Measurements from ENCODE around the gene EID3. TPM values are rescaled to one million over a fixed set of nuclear protein-coding genes. Genes with fewer than 3 reads are reported as not detected.

Gene EID3
- polyA plus RNA-seq, 4 donors: 3.3 to 4.6 (median 4.1) TPM

- DNase-seq (ENCODE audit: low read depth in 4 of 4, low spot score in 3 of 4): no peak
Observed at GRCh38 chr12:104333692-104334255, 30.2 kb downstream of the EID3 start.

DNA sequence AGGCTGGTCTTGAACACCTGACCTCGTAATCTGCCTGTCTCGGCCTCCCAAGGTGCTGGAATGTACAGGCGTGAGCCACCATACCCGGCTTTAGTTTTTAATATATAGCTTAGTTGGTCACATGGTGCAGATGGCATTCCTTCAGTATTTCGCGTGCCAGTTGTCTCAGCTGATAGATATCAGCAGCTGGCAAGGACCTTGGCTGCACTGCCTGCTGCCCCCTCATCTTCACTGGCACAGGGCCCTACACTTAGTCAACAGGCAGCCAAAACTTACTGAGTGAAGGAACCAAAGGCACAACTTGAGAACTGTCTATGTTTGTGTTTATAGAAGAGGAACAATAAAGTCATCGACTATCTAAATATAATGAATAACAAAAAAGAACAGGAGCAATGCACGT, 31.0 kb downstream of the EID3 start:
- DNase-seq (ENCODE audit: low read depth in 4 of 4, low spot score in 3 of 4): no peak

DNA sequence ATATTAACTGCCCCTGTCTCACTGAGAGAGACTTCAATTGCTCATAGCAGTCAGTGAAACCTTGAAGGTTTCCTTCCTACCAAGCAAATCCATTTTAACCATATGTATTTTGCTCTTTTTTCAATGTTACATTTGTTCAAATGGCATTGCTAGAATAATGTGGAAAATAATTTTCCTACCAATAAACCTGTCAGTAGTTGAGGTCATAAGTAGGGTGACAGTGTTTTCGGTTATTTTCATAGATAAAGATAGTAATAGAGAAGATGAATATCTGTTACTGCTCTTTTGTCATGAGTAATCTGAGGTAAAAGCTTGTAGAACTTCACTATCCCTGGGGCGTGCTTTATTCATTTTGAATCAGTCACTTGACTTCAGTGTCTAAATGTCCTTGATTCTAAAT, 32.6 kb downstream of the EID3 start:
- DNase-seq (ENCODE audit: low read depth in 4 of 4, low spot score in 3 of 4): no peak

DNA sequence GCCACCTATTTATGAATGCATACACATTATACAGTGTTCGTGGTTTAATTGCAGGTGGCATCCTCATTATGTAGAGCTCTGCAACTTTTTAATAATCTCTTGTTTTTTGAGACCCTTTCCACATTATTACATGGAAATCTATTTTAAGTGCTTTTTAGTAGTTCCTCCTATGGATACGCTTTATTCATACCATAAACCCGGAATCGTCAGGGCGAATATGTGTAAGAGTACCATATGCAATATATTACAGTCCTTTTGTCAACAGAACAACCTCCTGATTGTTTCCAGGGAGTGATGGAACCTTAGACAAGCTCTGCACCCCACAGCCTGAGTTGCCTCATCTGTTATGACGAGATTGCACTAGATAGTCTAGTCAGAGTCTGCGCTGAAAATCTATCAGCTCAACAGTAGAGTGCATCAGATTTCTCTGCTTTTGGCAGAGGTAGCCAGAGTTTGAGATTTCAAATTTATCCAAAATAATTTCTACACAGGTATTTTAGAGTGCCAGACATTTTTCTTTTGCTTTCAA, 33.6 kb downstream of the EID3 start:
- DNase-seq (ENCODE audit: low read depth in 4 of 4, low spot score in 3 of 4): no peak

DNA sequence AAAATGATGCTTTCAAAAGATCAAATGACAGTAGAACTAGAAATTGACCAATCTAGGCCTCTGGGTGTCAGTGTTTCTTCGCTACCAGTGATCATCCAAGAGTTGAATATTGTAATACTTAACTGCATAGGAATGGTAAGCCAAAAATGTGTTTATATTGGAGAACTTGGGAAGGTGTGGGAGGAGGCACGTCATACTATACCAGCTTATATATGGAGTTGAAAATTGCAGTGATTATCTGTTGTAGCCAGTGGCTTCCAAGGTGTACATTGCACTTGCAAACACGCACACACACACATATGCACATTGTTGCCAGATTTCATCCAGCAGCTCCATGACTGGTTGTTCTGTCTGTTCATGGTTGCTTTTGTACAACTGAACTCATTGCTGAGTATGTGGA, 36.1 kb downstream of the EID3 start:
- DNase-seq (ENCODE audit: low read depth in 4 of 4, low spot score in 3 of 4): no peak

GRCh38 chr12:104340177-104340576, 36.6 kb downstream of the EID3 start:
- no peak for DNase-seq (ENCODE audit: low read depth in 4 of 4, low spot score in 3 of 4)

- no peak for DNase-seq (ENCODE audit: low read depth in 4 of 4, low spot score in 3 of 4)
Observed at GRCh38 chr12:104340925-104341611, 37.5 kb downstream of the EID3 start.

DNA sequence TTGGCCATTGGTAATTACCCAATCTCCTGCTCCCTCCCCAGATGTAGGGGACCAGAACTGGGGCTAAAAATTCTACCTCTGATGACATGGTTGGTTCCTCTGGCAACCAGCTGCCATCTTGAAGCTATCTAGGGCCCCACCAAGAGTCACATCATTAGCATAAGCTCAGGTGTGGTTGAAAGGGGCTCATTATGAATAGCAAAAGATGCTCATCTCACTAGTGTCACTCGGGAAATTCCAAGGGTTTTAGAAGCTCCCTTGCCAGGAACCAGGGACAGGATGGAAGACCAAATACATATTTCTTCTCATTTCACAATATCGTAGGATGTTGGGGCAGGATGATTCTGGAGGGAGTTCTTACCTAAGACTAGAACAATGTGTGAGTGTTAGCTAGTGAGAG, 38.6 kb downstream of the EID3 start:
- DNase-seq (ENCODE audit: low read depth in 4 of 4, low spot score in 3 of 4): no peak

DNA sequence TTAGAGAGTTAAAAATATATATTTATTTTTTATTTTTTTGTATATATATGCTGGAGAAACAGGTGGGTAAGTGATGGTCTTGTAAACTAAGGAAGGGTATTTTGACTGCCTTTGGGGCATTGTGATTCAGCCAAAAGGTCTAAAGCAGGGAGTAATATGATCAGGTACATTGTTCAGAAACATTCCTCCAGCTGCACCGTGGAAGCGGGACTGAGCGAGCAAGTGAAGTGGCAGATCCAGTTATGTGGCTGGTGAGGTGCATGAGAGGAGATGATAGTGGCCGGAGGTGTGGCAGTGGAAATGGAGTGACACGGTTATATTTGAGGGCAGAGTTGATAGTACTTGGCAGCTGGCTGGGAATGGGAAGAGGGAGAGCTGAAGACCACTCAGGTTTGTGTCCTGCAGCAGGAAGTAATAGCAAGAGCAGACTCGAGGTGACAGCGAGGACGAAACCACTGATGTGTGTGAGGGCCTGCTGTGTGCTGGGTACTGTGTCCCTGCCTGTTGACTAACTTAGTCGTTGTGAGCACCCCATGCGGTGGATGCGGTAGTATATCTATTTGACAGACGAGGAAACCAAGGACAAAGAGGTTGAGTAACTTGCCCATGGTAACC, 39.2 kb downstream of the EID3 start:
- DNase-seq (ENCODE audit: low read depth in 4 of 4, low spot score in 3 of 4): no peak

DNA sequence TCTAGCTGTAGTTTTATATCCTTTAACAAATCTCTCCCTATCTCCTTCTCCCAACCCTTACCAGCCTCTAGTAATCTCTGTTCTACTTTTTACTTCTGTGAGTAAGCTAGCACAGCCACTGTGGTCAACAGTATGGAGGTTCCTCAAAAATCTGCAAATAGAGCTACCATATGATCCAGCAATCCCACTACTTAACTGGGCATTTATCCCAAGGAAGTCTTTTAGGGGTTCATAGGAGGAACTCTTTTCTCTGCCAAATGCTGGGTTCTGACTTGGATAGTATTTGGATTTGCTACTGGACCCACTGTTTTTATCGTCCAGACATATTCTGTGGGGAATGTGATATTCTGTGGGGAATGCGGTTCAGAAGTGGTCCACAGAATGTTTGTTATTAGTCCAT, 41.1 kb downstream of the EID3 start:
- no peak for DNase-seq (ENCODE audit: low read depth in 4 of 4, low spot score in 3 of 4)

GRCh38 chr12:104345234-104346066, 41.9 kb downstream of the EID3 start:
- no peak for DNase-seq (ENCODE audit: low read depth in 4 of 4, low spot score in 3 of 4)

DNA sequence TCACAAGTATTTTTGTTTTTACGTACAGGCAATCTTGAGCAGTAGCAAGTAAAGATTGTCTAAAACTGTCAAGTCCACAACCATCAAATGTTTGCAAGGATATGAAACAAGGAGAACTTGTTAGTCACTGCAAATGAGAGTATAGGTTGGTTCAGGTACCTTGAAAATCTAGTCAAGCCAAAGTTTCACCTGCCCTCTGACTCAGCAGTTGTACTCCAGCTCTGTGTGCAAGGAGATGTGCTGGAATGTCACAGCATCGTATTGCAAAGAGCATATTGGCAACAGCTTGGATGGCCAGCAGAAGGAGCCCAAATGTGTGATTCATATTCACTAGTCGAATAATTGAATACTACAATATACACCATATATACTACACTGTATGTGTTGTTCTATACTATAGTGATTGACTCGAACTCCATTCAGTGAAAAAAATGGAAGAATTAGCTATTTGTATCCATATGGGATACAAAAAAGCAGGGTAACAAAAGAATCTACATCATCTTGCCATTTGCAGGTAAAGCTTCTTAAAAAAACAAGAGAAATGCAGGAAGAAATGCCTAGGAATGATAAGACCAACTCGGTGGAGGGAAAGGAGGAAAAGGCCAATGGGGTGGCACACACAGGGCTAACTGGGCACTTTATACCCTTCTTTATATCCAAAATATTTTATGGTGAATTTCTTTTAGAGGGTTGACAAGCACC, 44.0 kb downstream of the EID3 start:
- no peak for DNase-seq (ENCODE audit: low read depth in 4 of 4, low spot score in 3 of 4)

DNA sequence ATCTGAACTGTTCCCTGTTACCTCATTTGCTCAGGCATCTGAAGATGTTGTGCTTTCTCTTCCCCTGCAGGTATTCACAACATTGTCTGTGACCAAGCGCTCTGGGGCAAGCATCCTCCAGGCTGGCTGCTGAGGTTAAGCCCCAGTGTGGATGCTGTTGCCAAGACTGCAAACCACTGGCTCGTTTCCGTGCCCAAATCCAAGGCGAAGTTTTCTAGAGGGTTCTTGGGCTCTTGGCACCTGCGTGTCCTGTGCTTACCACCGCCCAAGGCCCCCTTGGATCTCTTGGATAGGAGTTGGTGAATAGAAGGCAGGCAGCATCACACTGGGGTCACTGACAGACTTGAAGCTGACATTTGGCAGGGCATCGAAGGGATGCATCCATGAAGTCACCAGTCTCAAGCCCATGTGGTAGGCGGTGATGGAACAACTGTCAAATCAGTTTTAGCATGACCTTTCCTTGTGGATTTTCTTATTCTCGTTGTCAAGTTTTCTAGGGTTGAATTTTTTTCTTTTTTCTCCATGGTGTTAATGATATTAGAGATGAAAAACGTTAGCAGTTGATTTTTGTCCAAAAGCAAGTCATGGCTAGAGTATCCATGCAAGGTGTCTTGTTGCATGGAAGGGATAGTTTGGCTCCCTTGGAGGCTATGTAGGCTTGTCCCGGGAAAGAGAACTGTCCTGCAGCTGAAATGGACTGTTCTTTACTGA, 44.9 kb downstream of the EID3 start:
- no peak for DNase-seq (ENCODE audit: low read depth in 4 of 4, low spot score in 3 of 4)

DNA sequence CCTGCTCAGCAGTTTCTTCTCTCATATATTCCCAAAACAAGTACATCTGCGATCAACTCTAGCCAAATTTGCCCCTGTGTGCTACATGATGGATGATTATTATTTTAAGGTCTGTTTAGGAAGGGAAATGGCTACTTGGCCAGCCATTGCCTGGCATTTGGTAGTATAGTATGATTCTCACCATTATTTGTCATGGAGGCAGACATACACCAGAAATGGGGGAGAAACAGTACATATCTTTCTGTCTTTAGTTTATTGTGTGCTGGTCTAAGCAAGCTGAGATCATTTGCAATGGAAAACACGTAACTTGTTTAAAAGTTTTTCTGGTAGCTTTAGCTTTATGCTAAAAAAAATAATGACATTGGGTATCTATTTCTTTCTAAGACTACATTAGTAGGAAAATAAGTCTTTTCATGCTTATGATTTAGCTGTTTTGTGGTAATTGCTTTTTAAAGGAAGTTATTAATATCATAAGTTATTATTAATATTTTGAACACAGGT, 45.5 kb downstream of the EID3 start:
- no peak for DNase-seq (ENCODE audit: low read depth in 4 of 4, low spot score in 3 of 4)

- no peak for DNase-seq (ENCODE audit: low read depth in 4 of 4, low spot score in 3 of 4)
Observed at GRCh38 chr12:104350211-104351056, 46.9 kb downstream of the EID3 start.

GRCh38 chr12:104351057-104351983, 47.8 kb downstream of the EID3 start:
- no peak for DNase-seq (ENCODE audit: low read depth in 4 of 4, low spot score in 3 of 4)

DNA sequence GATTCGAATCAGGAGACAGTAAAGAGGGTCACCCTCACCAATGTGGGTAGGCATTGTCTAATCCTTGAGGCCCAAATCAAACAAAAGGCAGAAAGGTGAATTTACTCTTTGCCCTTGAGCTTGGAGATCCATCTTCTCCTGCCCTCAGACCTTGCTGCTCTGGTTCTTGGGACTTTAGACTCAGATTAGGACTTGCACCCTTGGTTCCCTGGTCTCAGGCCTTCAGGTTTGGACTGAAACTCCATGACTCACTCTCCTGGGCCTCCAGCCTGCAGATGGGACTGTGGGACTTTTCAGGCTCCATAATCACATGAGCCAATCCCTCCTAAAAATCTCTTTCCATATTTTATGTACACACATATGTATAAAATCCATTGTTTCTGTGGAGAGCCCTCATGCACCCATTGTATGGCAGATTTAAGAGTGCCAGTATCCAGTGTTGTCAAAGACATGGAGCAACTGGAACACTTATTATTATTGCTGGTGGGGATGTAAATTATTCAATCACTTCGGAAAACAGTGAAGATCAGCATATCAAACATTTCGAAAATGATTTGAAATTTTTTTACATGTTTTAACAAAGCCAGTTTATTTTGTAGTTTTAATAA, 48.7 kb downstream of the EID3 start:
- no peak for DNase-seq (ENCODE audit: low read depth in 4 of 4, low spot score in 3 of 4)

Measured in left renal pelvis (tissue), 4 donors.